GM19467 (cell line): ENCODE results near the gene AQP6.
"Not testable (repeated sequence)": the region's sequence is repeated elsewhere in the genome, so short reads cannot be mapped to it uniquely, and the experiment has no call there.

Experiments
- ATAC-seq: cut with Tn5 transposase; IDR thresholded peaks from one replicate; pipeline ENCODE4 v1.9.1; 2021; ENCODE audit warnings: mild to moderate bottlenecking, moderate library complexity; ENCODE audit not compliant: unreplicated experiment

The AQP6 gene

DNA sequence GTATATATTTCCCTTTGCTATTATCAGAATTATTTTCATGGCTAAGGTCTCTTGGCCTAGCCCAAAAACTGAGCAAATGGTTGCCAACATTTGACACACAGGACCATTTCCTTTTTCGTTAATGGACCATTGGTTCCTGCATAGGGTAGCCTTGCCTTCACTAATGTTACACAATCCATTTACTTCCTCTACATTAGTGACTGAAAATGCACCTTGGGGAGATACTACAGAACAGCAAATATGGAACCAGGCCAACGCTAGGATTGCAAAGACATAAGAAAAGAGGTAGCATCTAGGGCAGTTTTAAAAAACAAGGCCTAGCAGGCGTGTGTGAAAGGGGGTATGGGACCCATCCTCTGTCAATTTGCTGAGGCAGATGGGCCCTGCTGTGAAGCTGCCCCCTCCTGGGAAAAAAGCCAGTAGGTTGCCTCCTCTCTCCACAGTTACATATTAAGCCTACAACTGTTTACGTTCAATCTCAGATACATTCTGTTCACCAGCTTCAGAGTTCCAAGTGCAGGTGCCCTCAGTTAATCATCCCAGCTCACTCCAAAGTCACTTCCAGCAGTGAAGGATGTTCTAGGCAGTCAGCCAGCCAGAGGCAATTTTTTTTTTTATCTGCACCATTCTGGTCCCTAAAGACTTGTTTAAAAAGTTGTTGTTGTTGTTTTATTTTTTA lies 15.0 kb downstream of the AQP6 start:
- no peak for ATAC-seq

DNA sequence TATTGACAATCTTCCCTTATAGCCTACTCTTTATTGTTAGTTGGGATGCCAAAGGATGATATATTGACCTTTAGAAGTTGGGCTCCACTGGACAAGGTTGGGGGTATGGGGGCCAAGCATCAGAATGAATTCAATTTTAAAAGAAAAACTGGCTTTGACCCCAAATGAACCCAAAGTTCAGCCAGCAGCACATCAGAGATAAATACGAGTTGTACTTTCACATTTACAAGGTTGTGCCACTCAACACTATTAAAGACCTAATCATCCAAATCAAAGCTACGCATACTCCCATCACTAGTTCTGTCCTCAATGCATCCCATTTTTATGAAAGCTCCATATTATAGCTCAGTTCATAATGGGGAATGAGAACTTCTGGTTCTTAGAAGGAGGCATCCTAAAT lies 16.7 kb downstream of the AQP6 start:
- ATAC-seq, result not testable (repeated sequence)

DNA sequence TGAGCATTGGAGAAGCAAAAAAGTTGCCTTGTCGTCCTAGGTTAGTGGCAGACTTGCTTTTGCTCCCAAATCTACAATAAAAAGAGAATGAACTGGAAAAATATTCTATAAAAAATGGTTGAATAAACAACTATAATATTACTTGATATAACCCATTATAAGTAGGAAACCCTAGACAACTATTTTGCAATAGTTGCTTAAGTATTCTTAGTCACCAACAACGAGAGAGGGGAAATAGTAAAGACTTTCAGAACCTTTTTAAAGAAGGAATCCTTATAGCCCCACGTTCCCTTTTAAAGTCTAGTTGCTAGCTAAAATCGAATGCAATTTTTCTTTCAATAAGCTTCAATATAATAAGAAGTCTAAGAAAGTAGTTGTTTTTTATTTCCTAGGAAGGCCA lies 17.5 kb downstream of the AQP6 start:
- no peak for ATAC-seq

DNA sequence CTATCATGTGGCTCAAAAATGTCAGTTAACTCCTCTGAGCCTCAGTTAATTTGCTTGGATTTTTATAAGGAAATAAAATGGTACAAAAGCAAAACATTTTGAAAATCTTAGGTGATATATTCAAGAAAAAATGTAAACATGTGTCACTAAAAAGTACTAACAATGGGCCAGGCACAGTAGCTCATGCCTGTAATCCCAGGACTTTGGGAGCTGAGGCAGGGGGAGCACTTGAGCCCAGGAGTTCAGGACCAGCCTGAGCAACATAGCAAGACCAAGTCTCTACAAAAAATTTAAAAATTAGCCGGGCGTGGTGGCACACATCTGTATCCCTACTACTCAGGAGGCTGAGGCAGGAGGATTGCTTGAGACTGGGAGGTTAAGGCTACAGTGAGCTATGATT lies 25.7 kb downstream of the AQP6 start:
- ATAC-seq, result no peak

DNA sequence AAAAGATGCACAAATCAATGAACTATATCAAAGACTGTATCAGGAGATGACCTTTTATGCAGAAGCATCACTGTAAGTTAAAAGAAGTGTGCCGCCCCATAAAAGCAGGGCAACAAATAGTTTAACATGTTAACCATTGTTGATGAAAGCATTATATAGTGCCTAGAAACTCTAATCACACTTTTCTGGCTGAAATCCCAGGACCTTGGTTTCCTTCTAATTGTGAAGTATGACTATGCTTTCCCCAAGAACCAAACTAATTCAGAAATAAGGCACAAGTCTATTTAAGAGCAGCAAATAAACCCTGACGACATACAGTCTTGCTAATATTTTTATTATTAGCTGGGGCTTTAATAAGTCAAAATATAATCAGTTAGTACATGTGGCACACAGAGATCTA lies 30.8 kb downstream of the AQP6 start:
- ATAC-seq, result no peak

DNA sequence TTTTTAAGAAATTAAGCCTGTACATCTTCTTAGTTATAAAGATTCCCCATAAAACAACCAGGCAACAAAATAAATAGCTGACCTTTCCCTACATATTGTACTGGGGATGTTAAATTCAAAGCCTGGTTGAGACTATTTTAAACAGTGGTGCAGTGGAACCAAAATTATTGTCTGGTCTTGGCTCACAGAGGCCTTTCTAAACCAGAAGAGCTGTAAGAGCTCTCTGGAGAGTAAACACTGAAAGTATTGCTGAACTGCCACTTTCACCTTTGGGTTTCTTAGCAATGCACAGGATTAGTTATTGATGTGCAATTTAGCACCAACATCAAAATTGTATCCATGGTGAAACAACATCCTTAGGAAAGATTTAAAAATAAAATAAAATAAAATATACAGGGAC lies 31.9 kb downstream of the AQP6 start:
- ATAC-seq, result no peak

DNA sequence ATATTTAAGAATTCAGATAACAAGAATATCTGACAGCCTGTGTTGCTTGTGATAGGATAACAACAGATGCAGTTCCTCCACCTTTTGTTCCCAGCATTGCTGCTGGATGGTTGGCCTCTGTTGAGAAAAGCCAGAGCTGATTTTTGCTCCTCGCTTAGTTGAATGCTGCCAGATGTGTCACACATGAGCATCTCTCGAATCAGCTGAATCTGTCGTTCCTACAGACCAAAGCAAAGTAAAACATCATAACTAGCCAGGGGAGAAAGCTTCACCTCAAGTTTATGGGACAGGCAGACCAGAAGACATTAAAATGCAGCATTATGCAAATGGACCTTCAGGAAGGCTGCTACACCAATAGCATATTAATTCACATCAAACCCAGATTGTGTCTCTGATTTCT lies 32.4 kb downstream of the AQP6 start:
- no peak for ATAC-seq

DNA sequence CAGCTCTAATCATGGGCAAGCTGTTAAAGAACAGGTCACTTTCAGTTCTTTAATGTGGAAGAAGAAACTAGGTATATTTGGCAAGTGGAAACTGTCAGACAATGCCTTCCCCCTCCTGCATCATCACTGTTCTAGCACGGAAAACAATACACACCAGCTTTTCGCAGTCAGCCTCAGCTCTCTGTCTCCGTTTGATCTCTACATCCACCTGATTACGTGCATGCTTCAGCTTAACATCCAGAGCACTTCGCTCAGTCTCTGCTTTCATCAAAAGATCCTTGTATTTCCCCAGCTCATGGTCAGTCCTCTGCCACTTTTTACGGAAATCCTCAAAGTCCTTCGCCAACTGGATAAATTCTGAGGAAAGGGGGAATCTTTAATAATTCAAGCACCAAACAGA lies 33.5 kb downstream of the AQP6 start:
- ATAC-seq, result no peak

DNA sequence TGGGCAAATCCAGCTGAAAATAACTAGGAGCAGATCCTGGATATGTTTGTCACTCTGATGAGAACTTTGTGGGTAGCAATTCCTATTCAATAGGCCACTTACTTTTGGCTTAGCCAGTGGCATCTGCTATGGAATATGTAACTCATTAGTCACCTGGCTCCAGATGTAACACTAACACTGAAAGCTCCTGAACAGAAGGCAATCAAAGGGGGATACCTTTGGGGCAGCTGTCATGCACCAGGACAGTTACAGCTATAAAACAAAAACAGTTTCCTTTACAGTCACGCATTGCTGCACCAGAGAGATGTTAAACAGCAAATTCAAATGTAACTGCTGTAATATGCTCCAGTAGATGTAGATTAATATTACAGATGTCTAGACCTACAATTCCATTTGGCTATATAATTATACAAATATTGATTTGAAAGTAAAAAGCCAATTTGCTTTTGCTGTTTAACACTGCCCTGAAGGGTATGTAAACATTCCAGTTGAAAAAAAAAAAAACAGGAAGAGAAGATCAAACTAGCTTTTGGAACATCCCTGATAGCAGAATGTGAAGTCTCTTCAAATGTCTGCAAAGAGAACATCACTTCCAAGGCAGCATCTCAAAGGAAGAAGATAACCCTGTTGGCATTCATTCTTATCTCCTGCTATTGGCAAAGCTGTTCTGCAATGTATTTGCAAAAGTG lies 34.2 kb downstream of the AQP6 start:
- no peak for ATAC-seq

DNA sequence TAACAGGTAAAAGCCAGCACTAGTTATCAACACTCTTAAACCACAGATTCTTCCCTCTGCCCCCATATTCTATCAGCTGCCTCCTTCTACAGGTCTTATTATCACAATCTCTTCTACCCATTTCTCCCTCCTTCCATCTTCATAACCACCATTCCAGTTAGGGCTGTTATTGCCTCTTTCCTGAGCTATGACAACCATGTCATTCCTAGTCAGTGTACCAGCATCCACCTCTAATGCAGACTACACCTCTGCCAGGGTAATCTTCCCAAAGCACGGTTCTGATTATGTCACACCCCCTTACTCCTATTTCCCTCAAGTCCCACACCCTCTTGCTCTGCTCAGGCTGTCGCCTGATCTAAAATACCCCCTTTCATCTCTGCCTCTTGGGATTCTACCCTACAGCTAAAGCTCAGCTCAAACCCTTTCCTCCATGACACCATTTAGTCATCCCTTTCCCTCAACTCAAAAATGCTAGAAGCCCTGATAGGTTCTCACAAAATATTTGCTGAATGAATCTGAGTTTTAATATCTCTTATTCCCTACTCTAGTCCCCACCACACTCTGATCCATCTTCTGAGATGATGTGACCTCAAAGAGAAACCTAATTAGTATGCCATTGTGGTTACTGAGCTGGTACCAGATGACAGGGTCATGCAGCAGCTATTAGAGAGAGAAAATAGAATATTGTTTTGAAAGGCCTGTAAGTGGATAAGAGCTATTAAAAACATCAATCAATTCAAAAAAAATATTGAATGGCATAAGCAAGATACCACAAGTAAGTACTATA lies 40.8 kb downstream of the AQP6 start:
- ATAC-seq, result no peak

DNA sequence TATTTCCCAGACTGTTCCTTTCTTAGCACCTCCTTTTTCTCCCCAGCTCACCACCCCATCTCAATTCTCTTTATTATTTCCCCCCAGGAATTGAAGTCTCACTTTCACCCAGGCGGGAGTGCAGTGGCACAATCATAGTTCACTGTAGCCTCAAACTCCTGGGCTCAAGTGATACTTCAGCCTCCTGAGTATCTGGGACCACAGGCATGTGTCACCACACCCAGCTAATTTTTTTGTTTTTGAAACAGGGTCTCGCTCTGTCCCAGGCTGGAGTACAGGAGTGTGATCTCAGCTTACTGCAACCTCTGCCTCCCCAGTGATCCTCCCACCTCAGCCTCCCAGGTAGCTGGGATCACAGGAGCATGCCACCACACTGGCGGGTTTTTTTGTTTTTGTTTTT lies 41.6 kb downstream of the AQP6 start:
- no peak for ATAC-seq

DNA sequence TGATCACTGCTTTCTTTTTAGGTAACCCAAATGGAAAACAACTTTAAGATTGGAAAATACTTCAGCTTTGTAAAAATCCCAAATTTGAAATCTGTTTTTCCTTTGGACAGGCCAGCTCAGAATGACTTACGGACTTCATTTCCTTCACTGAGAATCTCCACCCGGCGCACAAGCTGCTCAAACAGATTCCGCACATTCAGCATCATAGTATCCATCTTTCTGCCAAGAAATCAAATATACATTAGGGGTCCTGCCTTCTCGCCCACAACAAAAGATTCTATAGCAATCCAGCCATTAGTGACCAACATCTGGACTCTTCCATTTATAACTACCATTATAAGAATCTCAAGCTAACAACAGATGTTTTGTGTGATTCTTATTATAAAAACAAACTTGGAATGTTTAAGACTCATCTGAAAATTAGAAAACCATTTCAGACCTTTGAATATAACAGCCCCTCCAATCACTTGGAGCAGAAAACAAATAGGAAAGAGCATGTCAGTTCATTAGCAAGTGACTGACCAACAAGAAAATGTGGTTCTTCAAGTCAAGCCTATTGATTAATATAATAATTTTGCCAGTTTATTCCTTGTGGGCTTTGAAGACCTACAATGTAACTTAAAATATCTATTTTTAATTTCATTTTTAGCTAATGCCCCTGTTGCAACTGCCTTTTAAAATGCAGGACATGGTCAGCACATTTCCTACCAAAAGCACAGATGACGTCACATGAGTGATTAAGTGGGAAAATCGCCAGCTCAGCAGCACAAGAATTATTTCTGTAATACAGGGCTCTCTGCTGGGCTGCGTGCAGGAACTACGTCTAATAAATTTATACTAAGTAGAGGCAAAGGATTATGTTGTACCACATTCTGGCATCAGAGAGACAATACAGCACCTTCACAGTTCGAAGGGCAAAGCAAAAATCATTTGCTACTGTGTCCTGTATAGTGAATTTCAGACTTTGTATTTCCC lies 44.0 kb downstream of the AQP6 start:
- ATAC-seq, result no peak

DNA sequence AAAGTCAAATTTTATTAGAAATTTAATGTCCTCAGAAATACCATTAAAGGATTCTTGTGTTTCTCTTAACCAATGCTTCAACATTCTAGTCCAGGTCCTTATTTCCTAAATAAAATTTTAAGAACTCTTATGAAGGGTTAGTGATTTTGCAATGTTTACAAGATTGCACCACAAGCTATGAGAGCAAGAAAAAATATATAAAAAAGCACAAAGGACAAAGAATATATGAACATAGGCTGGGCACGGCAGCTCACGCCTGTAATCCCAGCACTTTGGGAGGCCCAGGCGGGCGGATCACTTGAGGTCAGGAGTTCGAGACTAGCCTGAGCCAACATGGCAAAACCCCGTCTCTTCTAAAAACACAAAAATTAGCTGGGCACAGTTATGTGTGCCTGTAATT lies 44.9 kb downstream of the AQP6 start:
- no peak for ATAC-seq

DNA sequence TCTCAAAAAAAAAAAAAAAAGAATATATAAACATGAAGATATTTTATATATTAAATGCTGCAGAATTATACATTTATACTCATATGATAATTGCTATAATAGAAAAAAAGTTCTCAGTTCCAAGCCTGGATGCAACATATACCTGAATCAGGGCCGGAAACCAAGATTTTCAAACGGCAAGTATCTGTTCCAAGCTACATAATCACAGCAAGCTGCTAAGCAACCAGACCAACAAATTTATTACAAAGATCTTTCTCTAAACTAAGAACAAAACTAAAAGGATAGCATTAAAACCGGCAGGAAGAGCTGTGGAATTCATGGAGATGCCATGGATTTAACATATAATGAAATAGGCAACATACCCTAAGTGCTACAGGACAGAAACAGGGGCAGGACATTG lies 45.4 kb downstream of the AQP6 start:
- no peak for ATAC-seq

DNA sequence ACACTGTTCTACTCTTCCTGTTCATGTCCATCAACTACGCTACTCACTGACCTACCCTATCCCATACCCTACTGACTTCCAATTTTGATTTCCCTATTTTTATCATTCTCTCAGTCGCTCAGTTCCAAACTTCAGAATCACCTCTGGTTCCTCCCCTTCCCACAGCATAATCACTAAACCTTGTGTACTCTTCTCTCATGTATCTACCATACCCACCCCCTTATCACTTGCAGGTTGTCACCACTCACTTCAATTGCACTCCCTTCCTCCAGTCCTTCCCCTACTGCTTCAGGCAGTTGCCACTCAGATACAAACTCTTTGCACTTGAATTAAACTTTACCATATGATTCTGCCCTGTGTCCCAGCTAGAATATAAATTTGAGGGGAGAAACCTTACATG lies 46.2 kb downstream of the AQP6 start:
- ATAC-seq, result no peak

DNA sequence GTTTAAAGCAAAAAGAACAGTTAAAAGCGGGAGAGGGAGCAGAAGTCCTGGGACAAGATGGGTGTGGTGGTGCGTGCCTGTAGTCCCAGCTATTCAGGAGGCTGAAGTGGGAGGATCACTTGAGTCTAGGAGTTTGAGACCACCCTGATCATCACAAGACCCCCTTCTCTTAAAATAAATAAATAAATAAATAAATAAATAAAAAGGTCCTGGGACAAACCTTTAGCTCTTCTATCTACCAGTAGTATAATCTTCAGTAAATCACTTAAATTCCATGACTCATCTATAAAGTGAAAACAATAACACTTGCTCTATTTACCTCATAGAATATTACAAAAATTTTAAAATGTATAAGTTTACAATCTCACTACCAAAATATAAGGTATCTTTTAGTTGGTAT lies 46.8 kb downstream of the AQP6 start:
- ATAC-seq, result no peak

DNA sequence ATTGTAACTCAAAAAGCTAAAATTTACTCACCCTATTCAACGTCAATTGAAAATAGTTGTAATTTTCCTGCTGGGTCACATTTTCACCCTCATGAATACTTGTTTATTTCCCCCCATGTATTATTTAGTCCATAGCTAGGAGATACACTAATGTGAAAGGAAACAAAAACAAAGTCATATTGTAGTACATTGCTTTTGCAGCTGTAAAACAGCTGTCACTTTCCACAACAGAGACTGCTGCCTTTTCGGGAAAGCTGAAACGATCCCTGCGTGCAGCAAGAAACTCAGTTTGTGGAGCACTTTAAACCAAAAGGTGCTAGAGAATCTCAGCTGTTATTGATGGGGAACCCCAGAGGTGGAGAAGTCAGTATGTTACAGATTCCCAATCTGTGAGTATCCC lies 48.3 kb downstream of the AQP6 start:
- no peak for ATAC-seq

DNA sequence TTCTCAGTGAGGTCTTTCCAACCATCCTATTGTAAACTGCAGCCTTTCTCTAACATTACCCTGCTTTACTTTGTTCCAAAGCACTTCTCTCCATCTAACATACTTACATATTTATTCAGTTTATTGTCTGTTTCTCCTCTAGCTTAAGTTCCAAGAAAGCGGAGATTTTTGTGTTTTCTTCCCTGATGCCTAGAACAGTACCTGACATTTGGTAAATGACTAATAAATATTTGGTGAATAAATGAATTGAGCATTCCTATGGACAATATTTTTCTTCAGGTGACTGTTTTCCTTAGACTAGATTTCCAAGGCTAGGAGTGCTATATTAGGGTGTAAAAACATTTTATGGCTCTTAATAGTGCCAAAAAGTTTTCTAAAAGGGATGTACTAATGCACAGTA lies 50.2 kb downstream of the AQP6 start:
- ATAC-seq, result no peak

DNA sequence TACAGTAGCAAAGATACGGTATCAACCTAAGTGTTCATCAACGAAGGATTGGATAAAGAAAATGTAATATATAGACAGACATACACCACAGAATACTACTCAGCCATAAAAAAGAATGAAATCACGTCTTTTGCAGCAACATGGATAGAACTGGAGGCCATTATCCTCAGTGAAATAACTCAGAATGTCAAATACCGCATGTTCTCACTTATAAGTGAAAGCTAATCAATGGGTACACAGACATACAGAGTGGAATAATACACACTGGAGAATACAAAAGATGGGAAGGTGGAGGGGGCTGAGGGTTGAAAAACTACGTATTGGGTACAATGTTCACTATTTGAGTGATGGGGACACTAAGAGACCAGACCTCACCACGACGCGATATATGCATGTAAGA lies 51.5 kb downstream of the AQP6 start:
- no peak for ATAC-seq

DNA sequence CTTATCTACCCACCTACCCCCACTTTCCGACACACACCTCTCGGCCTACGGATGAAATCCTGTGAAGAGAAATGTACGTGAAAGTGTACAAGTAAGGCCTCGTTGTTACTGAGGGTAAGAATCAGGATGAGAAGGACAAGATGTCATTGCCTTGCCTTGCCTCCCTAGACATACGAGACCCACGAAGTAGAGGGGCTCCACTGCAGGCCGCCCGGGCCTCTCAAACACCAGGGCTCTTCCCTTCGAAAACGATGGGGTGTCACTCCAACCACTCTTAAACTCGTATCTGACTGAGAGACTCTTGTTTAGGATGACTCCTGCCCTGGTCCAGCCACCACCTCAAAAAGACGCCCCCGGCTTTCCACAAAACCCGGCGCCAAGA lies 52.0 kb downstream of the AQP6 start:
- ATAC-seq, result no peak
